Measurements from ENCODE around the gene BAX.

GRCh38 chr19:48928164-48929025 is 26.3 kb upstream of the BAX start:
- TF ChIP-seq CTCF (IDR thresholded peaks at IDR 0.05; ENCODE audit: low read depth, low read length, missing input control) (no peak), TAF1 (conservative IDR thresholded peaks at IDR 0.05) (no peak), ATF3 (IDR thresholded peaks at IDR 0.05) (no peak), EGR1 (IDR thresholded peaks at IDR 0.05; ENCODE audit: low read depth in 2 of 2) (no peak), FOXA1 (IDR thresholded peaks at IDR 0.05) (no peak)

Measured in liver (tissue), 3 donors.